ENCODE data around the gene KIAA1328. TPM values are rescaled to one million over a fixed set of nuclear protein-coding genes. Genes with fewer than 3 reads are reported as not detected.

Gene KIAA1328
- total RNA-seq, 2 donors from 2014 or later: 9.0 to 13.9 TPM

DNA sequence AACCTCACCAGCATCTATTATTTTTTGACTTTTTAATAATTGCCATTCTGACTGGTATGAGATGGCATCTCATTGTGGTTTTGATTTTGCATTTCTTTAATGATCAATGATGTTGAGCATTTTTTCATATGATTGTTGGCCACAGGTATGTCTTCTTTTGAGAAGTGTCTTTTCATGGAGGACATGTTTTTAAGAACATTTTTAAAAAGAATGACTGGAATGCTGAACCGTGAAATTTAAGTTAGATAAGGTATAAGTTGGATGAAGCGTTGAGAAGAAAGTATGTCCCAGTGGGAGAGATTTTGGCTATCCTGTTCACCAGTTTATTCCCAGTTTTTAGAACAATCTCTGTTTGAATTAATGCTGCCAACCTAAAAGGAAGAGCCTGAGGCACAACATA, 370.8 kb downstream of the KIAA1328 start:
- DNase-seq (no peak), ATAC-seq (no peak)
- no peak overlapping the region for H3K4me3 Mint-ChIP-seq
- no peaks in the 10 kb centered on the region for H3K4me1 Mint-ChIP-seq
- no peaks in the 10 kb centered on the region for H3K27me3 Mint-ChIP-seq
- no peaks in the 10 kb centered on the region for H3K36me3 Mint-ChIP-seq (ENCODE audit: low read depth)
- H3K9me3 ChIP-seq (ENCODE audit: control insufficient read depth, low read length, poor library complexity, severe bottlenecking): no peaks in the 10 kb centered on the region
- H3K27ac Mint-ChIP-seq: no peak overlapping the region

DNA sequence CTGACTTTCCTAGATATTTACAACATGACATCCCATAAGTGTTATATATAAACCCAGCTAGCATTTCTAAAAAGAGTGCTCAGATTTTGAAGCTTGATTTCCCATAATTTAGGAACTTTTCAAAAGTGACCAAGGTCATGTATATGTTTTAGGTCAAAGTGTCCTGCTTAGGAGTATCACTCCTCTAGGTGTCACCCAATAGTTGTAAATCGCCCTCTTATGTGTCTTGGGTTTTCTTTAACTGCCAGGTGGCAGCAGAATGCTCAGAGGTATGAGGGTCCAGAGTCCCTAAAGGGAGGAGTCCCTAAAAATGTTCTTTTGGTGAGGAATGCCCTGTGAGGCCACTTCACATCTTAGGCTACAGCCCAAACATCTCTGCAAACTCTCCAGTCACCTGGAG, 378.4 kb downstream of the KIAA1328 start:
- Mint-ChIP-seq H3K36me3 (ENCODE audit: low read depth) (no peaks in the 10 kb centered on the region), H3K27ac (no peak overlapping the region), H3K4me3 (no peak overlapping the region), H3K4me1 (no peaks in the 10 kb centered on the region), H3K27me3 (no peaks in the 10 kb centered on the region)
- no peak for DNase-seq
- no peaks in the 10 kb centered on the region for H3K9me3 ChIP-seq (ENCODE audit: control insufficient read depth, low read length, poor library complexity, severe bottlenecking)
- ATAC-seq: no peak

DNA sequence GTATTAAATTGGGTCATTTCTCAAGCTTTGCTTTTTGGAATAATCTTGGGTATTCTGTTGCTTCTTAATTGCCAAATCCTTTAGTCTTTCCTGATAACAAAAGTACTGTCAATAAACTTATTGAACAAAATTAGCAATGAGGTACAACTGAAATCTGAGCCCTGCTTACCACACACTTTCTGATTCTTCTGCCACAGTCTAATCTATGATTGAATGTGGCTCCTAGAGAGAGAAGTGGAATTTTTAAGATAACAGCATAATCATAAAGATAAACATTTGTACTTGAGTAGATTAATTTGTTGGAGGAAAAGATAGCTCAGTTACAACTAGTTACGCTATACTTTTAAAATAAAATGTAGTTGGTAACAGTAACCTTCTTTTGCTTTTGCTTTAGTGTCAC, 381.9 kb downstream of the KIAA1328 start:
- no peaks in the 10 kb centered on the region for H3K4me1 Mint-ChIP-seq
- no peaks in the 10 kb centered on the region for H3K27me3 Mint-ChIP-seq
- no peak for ATAC-seq
- H3K27ac Mint-ChIP-seq: no peak overlapping the region
- H3K9me3 ChIP-seq (ENCODE audit: control insufficient read depth, low read length, poor library complexity, severe bottlenecking): no peaks in the 10 kb centered on the region
- no peak for DNase-seq
- H3K36me3 Mint-ChIP-seq (ENCODE audit: low read depth): no peaks in the 10 kb centered on the region
- no peak overlapping the region for H3K4me3 Mint-ChIP-seq

DNA sequence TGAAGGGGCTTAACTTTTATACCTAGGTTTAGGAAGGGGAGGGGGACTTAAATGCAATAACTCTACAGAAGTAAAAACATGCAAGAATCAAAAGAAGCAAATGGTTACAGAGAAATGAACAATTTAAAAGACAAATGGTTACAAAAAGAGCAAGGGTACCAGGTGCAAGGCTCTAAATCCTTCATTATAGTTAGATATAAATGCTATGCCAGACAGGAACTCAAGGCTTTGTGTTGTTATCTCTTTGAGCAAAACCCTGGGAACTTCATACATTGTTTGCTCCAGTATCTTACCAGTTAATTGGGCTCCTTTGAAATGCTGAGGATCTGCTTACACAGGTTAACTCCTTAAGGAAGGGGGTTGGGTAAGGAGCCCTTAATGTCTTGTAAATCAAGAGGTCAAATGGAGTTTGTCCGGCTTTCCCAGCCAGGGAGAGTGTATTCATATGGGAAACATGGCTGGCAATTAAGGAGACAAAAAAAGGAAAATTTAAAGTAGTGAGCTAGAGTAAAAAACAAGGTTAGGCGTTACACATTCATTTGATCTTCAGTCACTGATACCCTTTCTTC, 389.2 kb downstream of the KIAA1328 start:
- no peaks in the 10 kb centered on the region for H3K9me3 ChIP-seq (ENCODE audit: control insufficient read depth, low read length, poor library complexity, severe bottlenecking)
- Mint-ChIP-seq H3K27ac (no peak overlapping the region), H3K4me1 (peaks cover 2% of the 10 kb centered on the region), H3K36me3 (ENCODE audit: low read depth) (peaks cover 2% of the 10 kb centered on the region), H3K27me3 (no peaks in the 10 kb centered on the region), H3K4me3 (no peak overlapping the region)
- ATAC-seq (no peak), DNase-seq (no peak)

DNA sequence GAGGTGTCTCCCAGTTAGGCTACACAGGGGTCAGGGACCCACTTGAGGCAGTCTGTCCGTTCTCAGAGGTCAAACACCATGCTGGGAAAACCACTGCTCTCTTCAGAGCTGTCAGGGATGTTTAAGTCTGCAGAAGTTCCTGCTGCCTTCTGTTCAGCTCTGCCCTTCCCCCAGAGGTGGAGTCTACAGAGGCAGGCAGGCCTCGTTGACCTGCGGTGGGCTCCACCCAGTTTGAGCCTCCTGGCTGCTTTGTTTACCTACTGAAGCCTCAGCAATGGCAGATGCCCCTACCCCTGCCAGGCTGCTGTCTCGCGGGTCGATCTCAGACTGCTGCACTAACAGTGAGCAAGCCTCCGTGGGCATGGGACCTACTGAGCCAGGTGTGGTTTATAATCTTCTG, 390.3 kb downstream of the KIAA1328 start:
- Mint-ChIP-seq H3K27ac (no peak overlapping the region), H3K4me1 (peaks cover 2% of the 10 kb centered on the region), H3K36me3 (ENCODE audit: low read depth) (peaks cover 2% of the 10 kb centered on the region), H3K4me3 (no peak overlapping the region), H3K27me3 (no peaks in the 10 kb centered on the region)
- ATAC-seq (no peak), DNase-seq (no peak)
- H3K9me3 ChIP-seq (ENCODE audit: control insufficient read depth, low read length, poor library complexity, severe bottlenecking): no peaks in the 10 kb centered on the region

DNA sequence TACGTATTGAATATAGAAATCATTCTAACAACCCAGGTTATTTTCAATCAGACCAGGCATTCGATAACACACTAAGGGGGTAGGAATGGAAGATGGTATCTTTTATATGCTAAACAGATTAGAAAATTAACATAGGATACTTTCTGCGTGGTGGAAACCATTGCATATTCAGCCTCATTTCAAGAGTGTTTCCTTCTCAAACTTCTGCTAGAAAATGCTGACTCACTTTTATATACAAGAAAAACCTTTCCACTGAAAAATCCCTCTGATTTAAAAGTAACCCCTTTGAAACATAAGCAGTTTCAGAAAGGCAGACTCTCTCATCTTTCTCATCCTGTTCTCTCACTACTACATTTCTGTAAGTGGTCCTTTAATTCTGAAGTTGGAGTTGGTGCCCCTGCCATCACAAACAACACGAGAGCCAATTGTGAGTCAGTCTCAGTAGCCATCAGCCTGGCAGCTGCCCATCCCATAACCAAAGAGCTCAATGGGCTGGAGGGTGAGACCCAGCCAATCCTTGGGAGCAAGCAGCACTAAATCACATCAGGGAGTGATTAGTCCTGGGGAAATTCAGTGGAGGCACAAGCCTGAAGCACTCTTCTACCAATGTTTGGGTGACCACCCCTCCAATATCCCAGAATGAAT, 393.5 kb downstream of the KIAA1328 start:
- no peak overlapping the region for H3K27ac Mint-ChIP-seq
- H3K36me3 Mint-ChIP-seq (ENCODE audit: low read depth): peaks cover 2% of the 10 kb centered on the region
- ATAC-seq: no peak
- no peaks in the 10 kb centered on the region for H3K27me3 Mint-ChIP-seq
- peaks cover 2% of the 10 kb centered on the region for H3K9me3 ChIP-seq (ENCODE audit: control insufficient read depth, low read length, poor library complexity, severe bottlenecking)
- H3K4me3 Mint-ChIP-seq: no peak overlapping the region
- H3K4me1 Mint-ChIP-seq: peaks cover 2% of the 10 kb centered on the region
- DNase-seq: no peak

DNA sequence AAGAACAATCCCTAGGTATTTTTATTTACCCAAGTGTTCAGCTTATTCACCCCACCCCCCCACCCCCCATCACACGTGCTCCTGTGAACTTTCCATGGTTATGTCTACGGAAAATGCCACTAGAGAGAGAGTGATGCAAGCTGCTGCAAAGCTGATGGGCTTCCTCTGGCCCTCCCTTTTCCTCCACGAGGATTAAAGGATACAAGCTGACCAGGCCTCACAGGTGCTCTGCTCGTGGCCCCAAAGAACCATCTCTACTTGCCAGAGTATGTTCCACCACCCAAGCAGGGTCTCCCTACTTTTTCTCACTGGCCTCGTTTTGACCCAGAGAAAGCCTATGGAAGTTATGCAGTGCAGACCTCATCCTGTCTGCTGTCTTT, 394.1 kb downstream of the KIAA1328 start:
- peaks cover 2% of the 10 kb centered on the region for H3K4me1 Mint-ChIP-seq
- peaks cover 2% of the 10 kb centered on the region for H3K9me3 ChIP-seq (ENCODE audit: control insufficient read depth, low read length, poor library complexity, severe bottlenecking)
- no peak for DNase-seq
- H3K36me3 Mint-ChIP-seq (ENCODE audit: low read depth): peaks cover 2% of the 10 kb centered on the region
- ATAC-seq: no peak
- no peak overlapping the region for H3K4me3 Mint-ChIP-seq
- H3K27ac Mint-ChIP-seq: no peak overlapping the region
- H3K27me3 Mint-ChIP-seq: no peaks in the 10 kb centered on the region

DNA sequence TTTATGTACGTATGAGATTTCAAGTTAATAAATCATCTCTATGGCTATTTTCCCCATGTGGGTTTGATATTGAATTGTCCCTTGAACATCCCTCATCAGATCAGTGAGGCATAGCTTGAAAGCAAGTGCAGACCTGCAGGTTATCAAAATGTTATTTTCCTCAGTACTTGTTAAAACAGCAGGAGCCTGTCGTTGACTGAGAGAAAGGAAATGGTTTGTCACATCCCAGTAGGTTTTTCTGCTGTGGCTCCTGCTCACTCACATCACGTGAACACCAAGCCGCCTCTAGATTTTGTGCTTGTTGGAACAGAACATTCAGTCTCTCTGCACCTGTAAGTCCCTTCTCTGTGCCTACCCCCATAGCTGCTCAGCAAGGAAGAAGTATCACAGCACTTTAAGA, 396.4 kb downstream of the KIAA1328 start:
- ATAC-seq: no peak
- Mint-ChIP-seq H3K4me3 (no peak overlapping the region), H3K4me1 (no peaks in the 10 kb centered on the region), H3K36me3 (ENCODE audit: low read depth) (peaks cover 2% of the 10 kb centered on the region), H3K27me3 (no peaks in the 10 kb centered on the region), H3K27ac (no peak overlapping the region)
- DNase-seq: no peak
- H3K9me3 ChIP-seq (ENCODE audit: control insufficient read depth, low read length, poor library complexity, severe bottlenecking): peaks cover 2% of the 10 kb centered on the region

DNA sequence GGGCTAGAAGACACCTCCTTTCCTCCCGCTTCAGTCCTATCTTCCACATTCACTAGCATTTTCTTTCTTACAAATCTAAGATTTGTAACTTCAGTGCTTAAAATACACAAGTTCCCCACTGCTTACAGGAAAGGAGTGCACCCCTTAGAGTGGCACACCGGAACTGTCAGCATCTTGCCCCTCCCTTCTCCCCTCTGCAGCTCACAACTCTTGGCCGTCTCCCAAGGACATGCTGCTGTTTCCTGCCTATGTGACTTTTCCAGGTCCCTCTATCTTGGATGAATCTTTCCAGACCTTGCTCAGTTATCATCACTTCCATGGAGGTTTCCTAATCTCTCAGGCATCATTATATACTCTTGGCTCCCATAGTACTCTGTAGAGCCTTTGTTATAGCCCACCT, 401.8 kb downstream of the KIAA1328 start:
- no peak for ATAC-seq
- Mint-ChIP-seq H3K27ac (no peak overlapping the region), H3K36me3 (ENCODE audit: low read depth) (no peaks in the 10 kb centered on the region), H3K27me3 (no peaks in the 10 kb centered on the region), H3K4me1 (no peaks in the 10 kb centered on the region), H3K4me3 (no peak overlapping the region)
- no peak for DNase-seq
- H3K9me3 ChIP-seq (ENCODE audit: control insufficient read depth, low read length, poor library complexity, severe bottlenecking): peaks cover 2% of the 10 kb centered on the region

DNA sequence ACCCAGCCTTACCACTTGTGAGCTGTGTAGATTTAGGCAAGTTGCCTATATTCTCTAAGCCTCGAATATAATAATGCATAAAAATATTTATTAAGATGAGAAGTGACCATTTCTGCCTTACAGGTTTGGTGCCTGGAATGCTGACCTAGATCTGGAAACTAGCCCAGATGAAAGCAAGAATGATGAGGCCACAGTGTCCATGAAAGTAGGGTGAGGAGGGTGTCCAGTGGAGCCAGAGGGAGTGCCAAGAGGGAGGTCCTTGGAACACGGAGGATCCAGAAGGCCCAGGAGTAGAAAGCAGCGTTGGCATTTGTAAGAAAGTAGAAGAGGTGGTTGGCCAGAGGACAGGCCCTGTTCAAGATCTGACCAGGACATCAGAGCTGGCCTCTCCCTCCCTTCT, 402.3 kb downstream of the KIAA1328 start:
- ATAC-seq: no peak
- Mint-ChIP-seq H3K27ac (no peak overlapping the region), H3K27me3 (peaks cover 3% of the 10 kb centered on the region), H3K4me1 (no peaks in the 10 kb centered on the region), H3K36me3 (ENCODE audit: low read depth) (no peaks in the 10 kb centered on the region), H3K4me3 (no peak overlapping the region)
- DNase-seq: no peak
- H3K9me3 ChIP-seq (ENCODE audit: control insufficient read depth, low read length, poor library complexity, severe bottlenecking): peaks cover 2% of the 10 kb centered on the region

DNA sequence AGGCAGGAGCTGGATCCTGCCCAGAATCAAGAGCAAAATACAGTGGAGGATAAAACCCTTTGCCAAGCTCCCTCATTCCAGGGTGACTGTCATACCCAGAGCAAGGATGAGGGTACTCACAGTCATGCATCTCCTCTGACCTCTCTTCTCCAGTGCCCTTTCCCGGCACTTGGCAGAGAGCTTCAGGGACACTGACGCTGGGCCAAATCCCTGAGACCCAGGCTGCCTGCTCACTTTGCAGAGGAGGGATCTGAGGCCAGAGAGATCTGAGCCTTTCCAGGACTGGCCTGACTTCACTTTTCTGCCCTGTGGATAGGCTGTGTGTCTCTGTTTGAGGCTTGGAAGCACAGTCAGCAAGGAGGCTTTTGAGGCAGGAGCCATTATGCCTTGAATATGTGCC, 406.7 kb downstream of the KIAA1328 start:
- DNase-seq (no peak), ATAC-seq (no peak)
- no peaks in the 10 kb centered on the region for H3K9me3 ChIP-seq (ENCODE audit: control insufficient read depth, low read length, poor library complexity, severe bottlenecking)
- no peak overlapping the region for H3K27ac Mint-ChIP-seq
- no peaks in the 10 kb centered on the region for H3K36me3 Mint-ChIP-seq (ENCODE audit: low read depth)
- H3K27me3 Mint-ChIP-seq: peaks cover 25% of the 10 kb centered on the region
- H3K4me3 Mint-ChIP-seq: no peak overlapping the region
- no peaks in the 10 kb centered on the region for H3K4me1 Mint-ChIP-seq

DNA sequence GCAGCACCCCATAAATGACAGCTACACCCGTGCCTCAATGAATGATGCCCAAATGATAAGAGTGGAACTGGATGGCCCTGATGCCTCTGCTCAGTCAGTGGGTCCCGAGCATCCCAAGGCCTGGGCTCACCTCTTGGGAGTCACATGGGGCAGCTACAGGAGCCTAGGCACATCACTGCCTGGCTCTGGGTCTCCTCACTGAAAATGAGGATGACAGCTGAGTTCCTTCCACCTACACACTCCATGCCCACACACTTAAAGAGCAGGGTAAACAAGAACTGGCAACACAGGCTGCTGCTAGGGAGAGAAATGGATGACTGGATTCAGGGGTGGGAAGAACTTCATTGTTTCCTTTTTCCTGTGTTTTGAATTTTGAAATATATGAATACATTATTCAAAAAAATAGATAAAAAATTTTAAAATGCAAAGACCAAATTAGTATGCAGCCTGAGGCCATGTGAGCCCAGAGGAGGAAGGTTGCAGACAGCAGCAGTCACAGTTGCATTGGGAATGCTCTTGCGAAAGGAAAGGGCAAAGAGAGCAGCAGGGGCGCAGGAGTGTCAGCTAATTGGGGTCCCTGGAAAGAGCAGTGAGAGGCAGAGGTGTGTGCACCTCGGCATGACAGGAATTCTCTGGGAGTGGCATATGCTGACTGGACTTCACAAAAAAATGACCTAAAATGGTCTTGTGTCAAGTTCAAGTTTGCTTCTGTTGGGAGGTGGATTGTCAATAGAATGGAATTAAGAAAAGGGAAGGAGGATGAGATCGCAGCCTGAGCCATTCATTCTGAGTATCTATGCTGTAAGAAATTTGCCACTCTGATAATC, 409.6 kb downstream of the KIAA1328 start:
- no peak for DNase-seq
- no peaks in the 10 kb centered on the region for H3K9me3 ChIP-seq (ENCODE audit: control insufficient read depth, low read length, poor library complexity, severe bottlenecking)
- peaks cover 48% of the 10 kb centered on the region for H3K27me3 Mint-ChIP-seq
- no peak overlapping the region for H3K4me3 Mint-ChIP-seq
- no peak overlapping the region for H3K27ac Mint-ChIP-seq
- peaks cover 5% of the 10 kb centered on the region for H3K36me3 Mint-ChIP-seq (ENCODE audit: low read depth)
- no peaks in the 10 kb centered on the region for H3K4me1 Mint-ChIP-seq
- ATAC-seq: no peak

DNA sequence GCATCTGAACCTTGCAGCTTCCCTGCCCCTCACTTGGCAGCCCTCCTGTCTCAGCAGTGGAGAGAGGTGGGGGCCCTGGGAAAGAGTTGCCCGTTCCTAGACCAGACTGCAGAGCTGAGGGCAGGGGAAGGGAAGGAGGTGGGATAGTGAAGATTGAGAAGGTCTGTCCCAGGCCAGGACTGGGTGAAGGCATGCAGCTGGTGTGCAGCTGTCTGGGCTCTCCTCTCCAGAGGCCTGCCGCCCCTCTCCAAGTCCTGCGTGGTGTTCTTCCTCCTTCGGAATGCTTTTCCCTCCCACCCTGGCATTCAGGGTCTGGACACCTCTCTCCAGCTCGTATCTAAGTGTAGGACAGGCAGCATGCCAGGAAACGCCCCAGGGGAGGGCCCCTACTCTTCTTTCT, 413.2 kb downstream of the KIAA1328 start:
- no peaks in the 10 kb centered on the region for H3K9me3 ChIP-seq (ENCODE audit: control insufficient read depth, low read length, poor library complexity, severe bottlenecking)
- peaks cover 55% of the 10 kb centered on the region for H3K27me3 Mint-ChIP-seq
- DNase-seq: no peak
- no peak for ATAC-seq
- no peaks in the 10 kb centered on the region for H3K4me1 Mint-ChIP-seq
- no peak overlapping the region for H3K27ac Mint-ChIP-seq
- no peak overlapping the region for H3K4me3 Mint-ChIP-seq
- peaks cover 5% of the 10 kb centered on the region for H3K36me3 Mint-ChIP-seq (ENCODE audit: low read depth)
